GM12872 (cell line): ENCODE results near the gene LRRN2.

ENCODE experiments used
- CTCF ChIP-seq: IDR thresholded peaks from 3 replicates; pipeline ENCODE4 v1.5.1; 2011; ENCODE audit warnings: low read depth, mild to moderate bottlenecking, low read length, moderate library complexity; ENCODE audit not compliant: insufficient read depth

The LRRN2 gene

GRCh38 chr1:204685236-204686006, at the start of gene LRRN2:
LRRN2 (minus strand) TSS chr1:204685738; CDS start chr1:204619992, 65,746 bp downstream.
- no peak for TF ChIP-seq CTCF

DNA sequence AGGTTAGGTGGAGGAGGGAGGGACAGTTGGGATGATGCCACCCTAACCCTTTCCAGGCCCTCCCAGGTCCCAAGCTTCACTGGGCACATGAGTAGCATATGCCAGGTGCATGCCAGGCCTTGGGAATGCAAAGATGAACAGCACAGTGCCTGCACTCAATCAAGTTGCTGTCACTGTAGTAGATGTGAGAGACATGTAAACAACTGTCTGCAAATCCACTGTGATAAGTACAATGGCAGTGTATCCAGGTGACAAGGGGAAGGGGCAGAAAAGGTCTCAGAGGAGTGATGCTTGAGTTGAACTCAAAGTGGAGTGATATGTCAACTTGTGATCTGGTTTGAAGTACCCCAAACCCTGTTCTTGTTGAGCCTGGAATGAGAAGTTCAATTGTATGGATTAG, 49.5 kb upstream of the LRRN2 start:
- no peak for TF ChIP-seq CTCF

DNA sequence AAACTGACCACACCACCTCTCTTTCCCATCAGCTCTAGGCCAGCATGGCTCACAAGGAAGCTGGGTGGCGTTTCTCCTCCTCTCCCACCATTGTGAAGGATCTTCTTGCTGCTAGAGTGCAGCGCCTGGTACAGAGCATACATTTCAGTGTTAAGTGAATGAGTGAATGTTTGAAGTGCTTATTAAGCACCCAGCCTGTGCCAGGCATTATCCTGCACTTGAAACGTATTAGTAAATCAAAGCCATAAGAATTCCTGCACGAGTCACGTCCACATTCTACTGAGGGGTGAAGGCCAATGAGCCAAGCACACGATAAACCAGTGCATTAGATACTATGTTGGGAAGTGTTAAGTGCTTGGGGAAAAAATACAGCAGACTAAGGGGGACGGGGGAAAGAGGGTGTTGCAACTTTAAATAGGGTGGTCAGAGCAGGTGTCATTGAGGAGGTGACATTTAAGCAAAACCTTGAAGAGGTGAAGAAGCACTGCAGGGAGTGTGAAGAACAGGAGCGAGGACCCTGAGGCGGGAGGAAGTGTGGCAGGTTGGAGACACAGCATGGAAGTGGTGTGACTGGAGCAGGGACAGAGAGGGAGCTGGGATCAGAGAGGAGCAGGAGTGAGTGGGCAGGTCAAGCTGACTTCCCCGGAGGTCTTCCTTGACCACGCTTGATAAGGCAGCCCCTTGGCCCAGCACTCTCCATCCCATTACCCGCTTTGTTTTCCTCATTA, 48.5 kb upstream of the LRRN2 start:
- no peak for TF ChIP-seq CTCF

DNA sequence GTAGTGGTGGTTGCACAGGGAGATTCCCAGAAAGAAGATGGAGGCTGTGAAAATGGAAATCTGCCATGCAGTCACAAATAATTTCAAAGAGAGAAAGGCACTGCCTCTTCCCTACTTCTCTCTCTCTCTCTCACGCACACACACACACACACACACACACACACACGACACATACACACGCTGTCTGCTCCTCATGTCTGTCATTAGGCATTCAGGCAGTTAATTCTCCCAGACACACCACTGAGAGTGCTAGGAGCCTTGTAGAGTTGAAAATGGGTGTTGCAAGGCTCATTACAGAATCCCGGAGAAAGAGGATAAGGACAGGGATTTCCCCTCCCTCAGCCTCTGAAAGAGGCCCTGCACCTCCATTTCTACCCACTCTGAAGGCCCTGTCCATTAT, 47.8 kb upstream of the LRRN2 start:
- TF ChIP-seq CTCF: no peak

DNA sequence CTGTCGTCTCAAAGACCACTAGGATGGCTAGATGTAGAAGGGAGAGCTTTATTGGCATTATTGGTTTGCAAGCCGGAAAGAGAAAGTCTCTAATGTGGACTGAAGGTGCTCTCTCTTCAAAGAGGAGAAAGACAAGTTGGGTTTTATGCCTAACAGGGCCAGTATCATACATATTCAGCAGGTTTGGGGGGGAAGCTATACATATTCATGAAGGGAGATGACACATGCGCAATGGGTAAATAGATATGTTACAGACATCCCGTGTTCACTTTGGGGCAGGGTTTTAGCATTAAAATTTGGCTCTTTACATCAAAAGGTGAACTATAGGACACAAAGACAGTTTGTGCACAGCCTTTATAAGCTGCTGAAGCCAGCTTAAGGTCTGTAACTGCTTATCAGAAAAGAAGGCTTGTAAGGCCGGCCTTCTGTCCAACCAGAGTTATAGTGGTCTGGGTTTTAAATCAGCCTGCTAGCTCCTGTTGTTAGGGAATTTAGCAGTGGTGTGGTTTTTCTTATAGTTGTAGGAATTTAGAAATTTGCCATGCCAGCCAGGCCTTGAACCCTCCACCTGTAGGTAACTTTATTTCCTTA, 46.5 kb upstream of the LRRN2 start:
- no peak for TF ChIP-seq CTCF

- TF ChIP-seq CTCF: no peak
Observed at GRCh38 chr1:204731509-204731908, 46.0 kb upstream of the LRRN2 start.

DNA sequence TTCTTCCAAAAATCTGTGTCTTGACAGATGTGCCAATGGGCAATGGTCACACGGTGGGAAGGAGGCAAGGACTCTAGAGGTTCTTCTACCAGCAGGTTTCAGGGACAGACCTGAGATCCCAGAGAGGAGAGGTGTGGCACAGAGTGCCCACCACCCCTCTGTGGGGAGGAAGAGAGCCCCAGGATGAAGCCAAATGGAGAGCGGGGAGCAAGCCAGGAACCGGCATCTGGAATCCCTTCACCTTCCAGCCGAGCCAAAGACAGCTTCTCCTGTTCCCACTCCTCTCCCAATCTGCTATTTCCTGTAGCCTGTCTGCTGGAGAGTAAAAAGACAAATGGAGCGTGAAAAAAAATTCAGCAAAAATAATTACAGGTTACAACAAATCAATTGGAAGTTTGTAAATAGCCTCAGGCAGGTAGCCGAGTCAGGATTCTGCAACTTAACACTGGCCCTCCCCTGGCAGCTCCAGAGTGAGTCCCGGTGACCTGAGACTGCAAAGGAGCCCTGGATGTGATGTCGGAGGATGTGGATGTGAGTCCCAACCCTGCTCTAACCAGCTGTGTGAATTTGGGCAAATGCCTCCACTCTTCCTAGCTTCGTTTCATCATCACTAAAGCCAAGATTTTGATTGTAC, 45.4 kb upstream of the LRRN2 start:
- TF ChIP-seq CTCF: no peak
